Upper lobe of left lung (tissue), 4 donors: Measurements from ENCODE around the gene GPR137B.

Source experiments
- EP300 ChIP-seq, 4 donors: sonication (generic); formaldehyde crosslinking; IDR thresholded peaks; one replicate each; pipeline ENCODE4 v1.5.1; 2017; ENCODE audit warnings: antibody characterized with exemption in 4 of 4, control low read depth in 2 of 4
- POLR2A ChIP-seq, 4 donors: fragments of 450-650 bp; IDR thresholded peaks; one replicate each; pipeline ENCODE4 v1.5.1; 2016 to 2017; ENCODE audit warnings: antibody characterized with exemption in 4 of 4, mild to moderate bottlenecking in 2 of 4
- TF ChIP-seq, protein P1 (sequence below), 6 experiments: fragments of 450-650 bp in 4 of 6; fragments of 200-600 bp in 2 of 6; sonication (generic) in 2 of 6; IDR thresholded peaks; one replicate each; pipeline ENCODE4 v1.5.1; 2016 to 2019; ENCODE audit warnings: antibody characterized with exemption in 6 of 6

DNA sequence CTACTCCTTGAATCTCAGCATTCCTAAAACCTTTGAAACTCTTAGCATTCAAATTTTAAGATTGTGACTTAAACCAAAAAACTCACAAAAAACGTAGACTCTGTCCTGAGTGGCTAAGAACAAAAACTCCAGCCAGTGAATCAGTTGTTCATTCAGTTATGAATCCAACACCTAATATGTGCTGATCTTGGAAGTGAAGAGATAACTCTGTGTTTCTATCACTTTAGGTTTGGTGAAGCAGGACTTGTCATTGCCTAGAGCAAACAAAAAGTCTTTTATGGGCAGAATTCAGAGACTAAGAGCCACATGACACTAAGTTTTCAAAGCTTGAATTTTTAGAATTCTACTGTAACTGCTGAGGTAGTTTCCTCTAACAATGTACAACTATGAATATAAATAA lies 10.4 kb upstream of the GPR137B start:
- TF ChIP-seq, protein P1, sequence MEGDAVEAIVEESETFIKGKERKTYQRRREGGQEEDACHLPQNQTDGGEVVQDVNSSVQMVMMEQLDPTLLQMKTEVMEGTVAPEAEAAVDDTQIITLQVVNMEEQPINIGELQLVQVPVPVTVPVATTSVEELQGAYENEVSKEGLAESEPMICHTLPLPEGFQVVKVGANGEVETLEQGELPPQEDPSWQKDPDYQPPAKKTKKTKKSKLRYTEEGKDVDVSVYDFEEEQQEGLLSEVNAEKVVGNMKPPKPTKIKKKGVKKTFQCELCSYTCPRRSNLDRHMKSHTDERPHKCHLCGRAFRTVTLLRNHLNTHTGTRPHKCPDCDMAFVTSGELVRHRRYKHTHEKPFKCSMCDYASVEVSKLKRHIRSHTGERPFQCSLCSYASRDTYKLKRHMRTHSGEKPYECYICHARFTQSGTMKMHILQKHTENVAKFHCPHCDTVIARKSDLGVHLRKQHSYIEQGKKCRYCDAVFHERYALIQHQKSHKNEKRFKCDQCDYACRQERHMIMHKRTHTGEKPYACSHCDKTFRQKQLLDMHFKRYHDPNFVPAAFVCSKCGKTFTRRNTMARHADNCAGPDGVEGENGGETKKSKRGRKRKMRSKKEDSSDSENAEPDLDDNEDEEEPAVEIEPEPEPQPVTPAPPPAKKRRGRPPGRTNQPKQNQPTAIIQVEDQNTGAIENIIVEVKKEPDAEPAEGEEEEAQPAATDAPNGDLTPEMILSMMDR (IDR thresholded peaks at IDR 0.05), result no peak
- TF ChIP-seq EP300 (IDR thresholded peaks at IDR 0.05) (no peak), POLR2A (IDR thresholded peaks at IDR 0.05) (no peak)
